K562 (cell line): ENCODE results near the gene SLC2A6. TPM values are rescaled to one million over a fixed set of nuclear protein-coding genes. Genes with fewer than 3 reads are reported as not detected.
A peak's percentile ranks its signal among the peaks of the same experiment; 100 is the strongest.

ENCODE experiments used
- ATAC-seq: fragments of 200-7000 bp; cut with Tn5 transposase; 3 replicates; pipeline ENCODE4 v1.9.1; 2020; ENCODE audit warnings: moderate library complexity
- BruUV-seq: library from RNA; stranded (reverse); fragments of 400-500 nt; replicated peaks from 2 replicates; lab custom pipeline; 2021; lab: Mats Ljungman, UMichigan
- CTCF ChIA-PET: fragments of 300-600 bp; formaldehyde crosslinking; extraction: SDS; loops from one replicate; lab custom pipeline; 2021; ENCODE audit warnings: low intra/inter-chr PET ratio; lab: Yijun Ruan, JAX
- POLR2A ChIA-PET: fragments of 300-600, 350-650 bp; sonication (Branson Sonifier 250); formaldehyde crosslinking; extraction: SDS; loops from one replicate; lab custom pipeline; 2021; ENCODE audit warnings: antibody characterized with exemption, inconsistent platforms; lab: Yijun Ruan, JAX
- DNase-seq, 4 experiments: peaks; one replicate each; pipeline versions ENCODE4 v3.0.0 to v3.0.0-alpha.2; 2011 to 2018; ENCODE audit warnings: low spot score in 3 of 4, mixed read lengths in 3 of 4; ENCODE audit errors: extremely low read depth in 1 of 4
- FAIRE-seq: peaks from 2 replicates; lab custom pipeline; 2011; peaks lifted over from hg19 to GRCh38; lab: Jason Lieb, UNC
- H2AFZ ChIP-seq: 2 replicates; pipeline ENCODE4 v1.6.0; 2011; ENCODE audit warnings: low read depth, low read length, control low read depth, inconsistent platforms
- H3K27ac ChIP-seq: fragments of 200-600 bp; 3 replicates; pipeline ENCODE4 v1.8.0; 2011; ENCODE audit warnings: low read depth, mild to moderate bottlenecking, control low read depth, inconsistent platforms, low read length, moderate library complexity, mixed read lengths; ENCODE audit errors: extremely low read depth
- H3K27me3 ChIP-seq, 2 experiments: fragments of 300-600 bp in 1 of 2; 2 replicates in 1 of 2; 3 replicates in 1 of 2; pipeline versions ENCODE4 v1.6.0 to v1.8.0; 2011; ENCODE audit warnings: inconsistent platforms in 2 of 2, low read length in 2 of 2, mild to moderate bottlenecking in 1 of 2, mixed read lengths in 1 of 2, moderate library complexity in 1 of 2; ENCODE audit not compliant: control insufficient read depth in 2 of 2, insufficient read depth in 2 of 2
- H3K36me3 ChIP-seq: fragments of 300-600 bp; 3 replicates; pipeline ENCODE4 v1.8.0; 2011; ENCODE audit warnings: mild to moderate bottlenecking, low read length, inconsistent platforms; ENCODE audit not compliant: control insufficient read depth, insufficient read depth
- H3K4me1 ChIP-seq, 2 experiments: fragments of 200-600 bp in 1 of 2; replicated peaks in 1 of 2; 2 replicates in 1 of 2; 3 replicates in 1 of 2; pipeline versions ENCODE4 v1.5.1 to v1.8.0; 2011; ENCODE audit warnings: inconsistent platforms in 2 of 2, low read length in 2 of 2, mild to moderate bottlenecking in 1 of 2, mixed read lengths in 1 of 2, moderate library complexity in 1 of 2; ENCODE audit not compliant: control insufficient read depth in 2 of 2, insufficient read depth in 2 of 2
- H3K4me2 ChIP-seq: 2 replicates; pipeline ENCODE4 v1.6.1; 2011; ENCODE audit warnings: low read length, control low read depth, inconsistent platforms, mixed read lengths; ENCODE audit not compliant: insufficient read depth
- H3K4me3 ChIP-seq: fragments of 200-600 bp; sonication (generic), shearing (Covaris generic); 2 replicates; pipeline ENCODE4 v1.5.1; 2016; ENCODE audit warnings: control low read depth, inconsistent platforms
- H3K79me2 ChIP-seq: fragments of 200-600 bp; 3 replicates; pipeline ENCODE4 v1.8.0; 2011; ENCODE audit warnings: low read length, inconsistent platforms; ENCODE audit not compliant: control insufficient read depth, insufficient read depth
- H3K9ac ChIP-seq, 2 experiments: 2 replicates each; pipeline versions ENCODE4 v1.6.0 to v1.6.1; 2011; ENCODE audit warnings: low read depth in 2 of 2, low read length in 2 of 2, control low read depth in 1 of 2, inconsistent platforms in 1 of 2, mild to moderate bottlenecking in 1 of 2, mixed read lengths in 1 of 2; ENCODE audit not compliant: insufficient read depth in 1 of 2
- H3K9me1 ChIP-seq: one replicate; pipeline ENCODE4 v1.6.0; 2011; ENCODE audit warnings: inconsistent platforms, mild to moderate bottlenecking, low read length, moderate library complexity; ENCODE audit not compliant: control insufficient read depth, insufficient read depth
- H3K9me3 ChIP-seq: replicated peaks from 2 replicates; pipeline ENCODE4 v1.5.1; 2011; ENCODE audit warnings: low read depth, low read length, inconsistent platforms; ENCODE audit not compliant: control insufficient read depth, insufficient read depth
- H4K20me1 ChIP-seq: replicated peaks from 2 replicates; pipeline ENCODE4 v1.6.1; 2011; ENCODE audit warnings: low read length, inconsistent platforms, mixed read lengths; ENCODE audit not compliant: control insufficient read depth, insufficient read depth
- BCLAF1 ChIP-seq, 2 experiments: fragments of 450-650 bp in 1 of 2; IDR thresholded peaks; 2 replicates each; pipeline ENCODE4 v1.6.1; 2011 to 2017; ENCODE audit warnings: low read depth in 2 of 2, antibody characterized with exemption in 1 of 2, borderline replicate concordance in 1 of 2, low read length in 1 of 2, mild to moderate bottlenecking in 1 of 2, mixed read lengths in 1 of 2; ENCODE audit not compliant: control insufficient read depth in 1 of 2
- CREB1 ChIP-seq, 2 experiments: sonication (generic) in 1 of 2; formaldehyde crosslinking in 1 of 2; IDR thresholded peaks; 2 replicates each; pipeline versions ENCODE4 v1.6.1 to v1.8.0; 2012 to 2022; ENCODE audit warnings: inconsistent platforms in 1 of 2, mild to moderate bottlenecking in 1 of 2, missing genetic modification reagents in 1 of 2, moderate library complexity in 1 of 2
- HDGF ChIP-seq: fragments of 450-650 bp; IDR thresholded peaks from 2 replicates; pipeline ENCODE4 v1.6.1; 2016
- RB1 ChIP-seq: fragments of 450-650 bp; IDR thresholded peaks from 2 replicates; pipeline ENCODE4 v1.6.1; 2017; ENCODE audit warnings: low read depth, mild to moderate bottlenecking
- SPI1 ChIP-seq: IDR thresholded peaks from 2 replicates; pipeline ENCODE4 v1.6.1; 2011; ENCODE audit warnings: low read depth, low read length, control low read depth, borderline replicate concordance
- SRSF7 ChIP-seq: fragments of 200-400 bp; formaldehyde crosslinking; optimal IDR thresholded peaks from 2 replicates; pipeline ENCODE3; 2017; ENCODE audit warnings: mild to moderate bottlenecking, low read depth, low read length
- ZC3H8 ChIP-seq: fragments of 450-650 bp; IDR thresholded peaks from 2 replicates; pipeline ENCODE4 v1.6.1; 2017
- WGBS: fragments of 100-300 bp; shearing (Covaris generic); methylation state at CpG from one replicate; pipeline ENCODE4 v1.1.6; 2016; ENCODE audit warnings: low coverage, mixed read lengths; ENCODE audit not compliant: insufficient coverage; ENCODE audit errors: missing lambda C conversion rate; 5-methylcytosine and 5-hydroxymethylcytosine counted together
- in situ Hi-C: fragments of 300-500 bp; cut with MboI; formaldehyde crosslinking; loops from 4 replicates; pipeline ENCODE4 v1.15.0; 2018; ENCODE audit warnings: inconsistent platforms, mixed read lengths
- intact Hi-C: fragments of 100-400 bp; cut with micrococcal nuclease; formaldehyde crosslinking; loops from 2 replicates; pipeline ENCODE4 v1.14.2; 2022
- polyA plus RNA-seq, 8 experiments: library from polyadenylated mRNA; depleted of rRNA in 4 of 8; stranded (reverse) in 5 of 8; unstranded in 3 of 8; fragments of >200 nt; fragmentation: Nextera tagmentation in 2 of 8; fragmentation: Illumina TruSeq in 1 of 8; extraction: Ambion mirVana in 2 of 8; extraction: Trizol in 1 of 8; gene quantifications; 2 replicates each; pipeline versions ENCODE4 v1.2.1 to v1.2.3, GENCODE V29; 2011 to 2014; ENCODE audit warnings: inconsistent platforms in 1 of 8, missing spikeins in 1 of 8
- total RNA-seq, 7 experiments: library from RNA; depleted of rRNA in 6 of 7; stranded (reverse); fragments of >200 nt in 6 of 7; fragmentation: Illumina TruSeq in 2 of 7; extraction: Trizol in 2 of 7; gene quantifications; 2 replicates each; pipeline versions ENCODE4 v1.2.1 to v1.2.3, GENCODE V29; 2011 to 2021; ENCODE audit warnings: low replicate concordance in 1 of 7

SLC2A6 gene
- total and polyA plus RNA-seq, 9 of the 15 experiments (the other 6 are each of a cell fraction or from before 2014, with no cell fraction given), result 0.04 to 0.38 (median 0.09) TPM; not detected in 3

- H2AFZ ChIP-seq, result peak overlapping the region; percentile 73; the same call in 1 of the 2 replicates
- no peaks in the 10 kb centered on the region for H3K9me3 ChIP-seq
- H3K4me2 ChIP-seq, result peak overlapping the region; percentile 18; the same call in 1 of the 2 replicates
- peak; percentile 18 for ATAC-seq
- in situ Hi-C loops, result no loop called here
- ChIA-PET POLR2A (interaction anchor here (0.7 to 1.5 kb wide), 4 partner anchors 8 to 189 kb away, joined by 3 to 9 read pairs (median 4); partner anchors contain the start of gene MYMK), CTCF (no interaction called here)
- peak overlapping the region in 1 of 2 experiments; percentile 74; a peak in 2 of 4 replicates for H3K9ac ChIP-seq
- no peak overlapping the region for H3K4me3 ChIP-seq
- FAIRE-seq, result no peak
- 44% methylated on average over 12 of the region's 13 CpGs for WGBS
- peaks cover 3 to 21% of the 10 kb centered on the region in 2 experiments; a peak in 3 of 5 replicates for H3K27me3 ChIP-seq
- H3K36me3 ChIP-seq, result no peaks in the 10 kb centered on the region
- TF ChIP-seq HDGF (no peak), SRSF7 (no peak), RB1 (no peak), SPI1 (peak; percentile 20; the same call in 1 of the 2 replicates), BCLAF1 (IDR thresholded peaks at IDR 0.05; ENCODE audit: borderline replicate concordance in 1 of 2, control insufficient read depth in 1 of 2, low read depth in 2 of 2, low read length in 1 of 2) (no peak), ZC3H8 (no peak), CREB1 (IDR thresholded peaks at IDR 0.05) (no peak), CREB1 (CRISPR knock-in tag; IDR thresholded peaks at IDR 0.05) (no peak)
- no TSS peak for BruUV-seq
- intact Hi-C loops, result no loop called here
- peaks cover 21 to 30% of the 10 kb centered on the region in 2 experiments for H3K4me1 ChIP-seq
- DNase-seq, result no peak
- H3K9me1 ChIP-seq, result no peaks in the 10 kb centered on the region
- no peaks in the 10 kb centered on the region for H3K79me2 ChIP-seq
- H3K27ac ChIP-seq, result no peak overlapping the region
- peaks cover 4% of the 10 kb centered on the region; the same call in 1 of the 2 replicates for H4K20me1 ChIP-seq
These were observed 26.4 kb upstream of the SLC2A6 start for GRCh38 chr9:133505186-133505830.
